ENCODE data around the gene TSTD1. TPM values are rescaled to one million over a fixed set of nuclear protein-coding genes. Genes with fewer than 3 reads are reported as not detected.

Gene TSTD1
- total and polyA plus RNA-seq, 10 of the 15 experiments (the other 5 are each of a cell fraction or from before 2014, with no cell fraction given) = 33.3 to 145 (median 89.4) TPM

DNA sequence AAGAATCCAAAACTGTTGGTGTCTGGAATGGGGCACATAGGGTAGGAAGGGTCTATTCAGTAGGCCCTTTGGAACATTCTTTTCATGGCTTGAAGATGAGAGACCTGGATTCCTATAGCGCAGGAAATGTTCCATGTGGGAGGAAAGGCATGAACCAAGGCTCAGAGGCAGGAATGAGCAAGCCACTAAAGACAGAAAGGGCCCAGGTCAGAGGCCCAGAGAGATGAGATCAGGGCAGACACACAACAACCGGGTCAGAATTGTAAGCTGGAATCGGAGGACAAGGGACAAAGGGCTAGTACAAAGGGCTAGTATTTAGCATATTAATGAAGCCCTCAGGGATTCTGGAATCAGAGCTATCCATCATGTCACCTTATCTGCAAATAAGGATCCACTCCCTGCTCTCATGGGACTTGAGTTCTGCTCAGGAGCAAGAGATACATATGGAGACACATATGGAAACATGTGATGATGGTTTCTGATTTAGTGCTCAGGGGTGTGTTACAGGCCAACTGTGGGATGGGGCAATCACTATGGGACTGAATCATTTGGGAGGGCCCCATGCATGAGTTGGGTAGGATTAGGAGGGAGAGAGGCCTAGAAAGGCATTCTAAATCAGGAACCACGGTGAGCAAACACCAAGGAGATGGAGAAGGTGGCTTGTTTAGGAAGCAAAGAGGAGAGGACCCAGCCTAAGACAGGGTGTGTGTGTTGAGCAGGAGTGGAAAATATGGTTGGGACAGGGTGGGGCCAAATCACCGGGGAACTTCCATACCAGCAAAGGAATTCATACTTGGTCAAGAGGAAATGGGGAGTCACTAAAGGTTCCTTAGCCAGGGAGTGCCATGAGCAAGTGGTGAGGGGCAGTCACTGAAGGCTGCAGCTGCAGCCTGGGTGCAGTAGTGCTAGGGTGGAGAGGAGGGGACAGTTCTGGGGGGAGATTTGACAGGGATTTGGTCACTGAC is 42.0 kb upstream of the TSTD1 start:
- H2AFZ ChIP-seq (ENCODE audit: control insufficient read depth, low read depth, low read length) = no peak overlapping the region
- POLR2A ChIA-PET = no interaction called here
- no peaks in the 10 kb centered on the region for H4K20me1 ChIP-seq (ENCODE audit: control insufficient read depth, insufficient read depth)
- intact Hi-C loops (cut with micrococcal nuclease; ENCODE audit: unreplicated experiment) = no loop called here
- H3K27me3 ChIP-seq (replicated peaks in 1 of 2; ENCODE audit: control insufficient read depth in 2 of 2, insufficient read depth in 2 of 2, low read length in 1 of 2) = no peaks in the 10 kb centered on the region
- no peak overlapping the region for H3K4me3 ChIP-seq
- 55% methylated on average over 5 of the region's 5 CpGs for WGBS (ENCODE audit: insufficient coverage, insufficient replicate concordance, low lambda C conversion rate, missing lambda C conversion rate)
- CTCF ChIA-PET = interaction anchor here (2.5 kb wide), 1 partner anchor 10 kb away, joined by 11 read pairs; the partner anchor contains the start of gene ARHGAP30
- no peak for TF ChIP-seq BRCA1 (IDR thresholded peaks at IDR 0.05; ENCODE audit: low read depth, low read length)
- TF ChIP-seq ZZZ3 (IDR thresholded peaks at IDR 0.05; ENCODE audit: control insufficient read depth, insufficient read length, low read depth) = no peak
- TF ChIP-seq ZNF217 (IDR thresholded peaks at IDR 0.05) = no peak
- TF ChIP-seq, protein P1, sequence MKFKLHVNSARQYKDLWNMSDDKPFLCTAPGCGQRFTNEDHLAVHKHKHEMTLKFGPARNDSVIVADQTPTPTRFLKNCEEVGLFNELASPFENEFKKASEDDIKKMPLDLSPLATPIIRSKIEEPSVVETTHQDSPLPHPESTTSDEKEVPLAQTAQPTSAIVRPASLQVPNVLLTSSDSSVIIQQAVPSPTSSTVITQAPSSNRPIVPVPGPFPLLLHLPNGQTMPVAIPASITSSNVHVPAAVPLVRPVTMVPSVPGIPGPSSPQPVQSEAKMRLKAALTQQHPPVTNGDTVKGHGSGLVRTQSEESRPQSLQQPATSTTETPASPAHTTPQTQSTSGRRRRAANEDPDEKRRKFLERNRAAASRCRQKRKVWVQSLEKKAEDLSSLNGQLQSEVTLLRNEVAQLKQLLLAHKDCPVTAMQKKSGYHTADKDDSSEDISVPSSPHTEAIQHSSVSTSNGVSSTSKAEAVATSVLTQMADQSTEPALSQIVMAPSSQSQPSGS (IDR thresholded peaks at IDR 0.05; ENCODE audit: low read length) = no peak
- no peak for TF ChIP-seq NBN (IDR thresholded peaks at IDR 0.05)
- no peak for TF ChIP-seq LARP7 (IDR thresholded peaks at IDR 0.05)
- no peak overlapping the region for H3K27ac ChIP-seq (ENCODE audit: control insufficient read depth, insufficient read depth)
- no peak overlapping the region for H3K4me2 ChIP-seq (ENCODE audit: control insufficient read depth, insufficient read depth)
- no peaks in the 10 kb centered on the region for H3K36me3 ChIP-seq (ENCODE audit: control insufficient read depth in 2 of 2, insufficient read depth in 2 of 2, low read length in 1 of 2)
- H3K9me3 ChIP-seq (replicated peaks; ENCODE audit: control insufficient read depth, insufficient read depth, low read length) = no peaks in the 10 kb centered on the region
- in situ Hi-C loops (cut with MboI) = no loop called here
- no TSS peak for BruUV-seq (replicated peaks)
- no peak overlapping the region for H3K9ac ChIP-seq (ENCODE audit: control insufficient read depth, insufficient read depth, low read length)
- ATAC-seq = no peak
- H3K4me1 ChIP-seq (ENCODE audit: control insufficient read depth, insufficient read depth, low read length) = no peaks in the 10 kb centered on the region; the same call in 1 of the 2 replicates
- H3K79me2 ChIP-seq (ENCODE audit: control insufficient read depth, insufficient read depth, low read length) = no peaks in the 10 kb centered on the region
- RAD21 ChIA-PET (ENCODE audit: unreplicated experiment) = no interaction called here
- no peak for FAIRE-seq
- no peak for DNase-seq (ENCODE audit: low read depth, low spot score)
- SMC1A ChIA-PET (ENCODE audit: uncharacterized antibody, unreplicated experiment) = interaction anchor here (1.1 to 2.3 kb wide), 2 partner anchors 10 kb away, joined by 4 to 11 read pairs; no protein-coding TSS in a partner anchor
